RCC 7860 (cell line): Measurements from ENCODE around the gene MAD2L1BP.
"Not testable (repeated sequence)": the region's sequence is repeated elsewhere in the genome, so short reads cannot be mapped to it uniquely, and the experiment has no call there.

Experiments
- DNase-seq: peaks from one replicate; pipeline ENCODE4 v3.0.0-alpha.2; 2015; ENCODE audit warnings: low spot score
- FAIRE-seq: peaks from 2 replicates; lab custom pipeline; 2012; peaks lifted over from hg19 to GRCh38; lab: Jason Lieb, UNC

Gene MAD2L1BP

GRCh38 chr6:43635387-43636307 is at the start of gene MAD2L1BP:
TSS of gene MAD2L1BP (plus strand) at chr6:43635840. CDS start at chr6:43635876, 36 bp downstream.
- FAIRE-seq (no peak), DNase-seq (peak; percentile 42)

- DNase-seq (no peak), FAIRE-seq (no peak)
Measured at GRCh38 chr6:43588194-43588593, 47.4 kb upstream of the MAD2L1BP start.

DNA sequence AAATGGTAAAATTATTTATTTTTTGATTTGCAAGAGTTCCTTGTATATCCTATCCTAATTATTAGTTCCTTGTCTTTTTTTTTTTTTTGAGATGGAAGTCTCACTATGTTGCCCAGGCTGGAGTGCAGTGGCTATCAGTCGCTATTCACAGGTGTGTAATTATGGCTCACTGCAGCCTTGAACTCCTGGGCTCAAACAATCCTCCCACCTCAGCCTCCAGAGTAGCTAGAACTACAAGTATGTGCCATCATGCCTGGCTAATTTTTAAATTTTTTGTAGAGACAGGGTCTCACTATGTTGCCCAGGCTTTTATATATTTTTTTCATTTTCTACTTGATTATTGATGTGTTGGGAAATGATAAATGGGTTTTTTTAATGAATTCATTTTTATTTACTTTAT is 46.1 kb upstream of the MAD2L1BP start:
- FAIRE-seq = not testable (repeated sequence)

DNA sequence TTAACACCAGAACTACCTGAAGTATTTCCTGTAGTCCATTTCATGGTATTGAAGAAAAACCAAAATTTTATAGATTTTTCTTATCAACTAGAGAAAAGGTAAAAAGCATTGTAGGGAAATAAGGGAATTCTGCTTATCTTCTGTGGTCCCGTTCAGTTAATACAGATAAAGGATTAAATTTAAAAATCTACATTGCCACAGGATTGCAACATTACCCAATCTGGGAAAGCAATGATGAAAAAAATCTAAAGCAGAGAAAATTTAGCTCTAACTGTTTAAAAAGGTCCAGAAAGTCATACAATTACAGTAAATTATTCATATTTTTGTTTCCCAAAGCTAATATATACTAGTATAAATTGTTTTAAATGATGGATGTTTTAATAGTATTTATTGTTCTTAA is 41.7 kb upstream of the MAD2L1BP start:
- DNase-seq (no peak), FAIRE-seq (no peak)

More for the DNA sequence above, 46.1 kb upstream of the MAD2L1BP start:
- not testable (repeated sequence) for DNase-seq

- FAIRE-seq (no peak), DNase-seq (no peak)
Measured at GRCh38 chr6:43600595-43600994, 35.0 kb upstream of the MAD2L1BP start.

DNA sequence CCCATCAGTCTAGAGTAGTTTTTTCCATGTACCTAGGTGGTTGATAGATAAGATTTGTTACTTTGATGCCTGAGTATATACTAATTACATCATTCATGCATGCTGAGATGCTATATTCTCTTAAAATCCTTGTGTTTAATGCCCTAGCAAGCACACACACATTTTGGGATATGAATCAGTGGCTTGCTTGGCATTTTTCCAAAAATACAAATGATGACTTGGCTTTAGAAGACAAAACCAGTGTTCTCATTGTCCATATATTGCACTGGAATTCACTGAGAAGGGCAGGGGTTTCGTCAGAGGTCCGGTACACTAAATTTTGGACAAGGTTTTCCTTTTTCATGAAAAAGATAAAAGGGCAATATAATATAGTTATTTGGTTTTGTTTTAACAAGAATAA is 31.5 kb upstream of the MAD2L1BP start:
- no peak for FAIRE-seq

GRCh38 chr6:43606019-43606418 is 29.6 kb upstream of the MAD2L1BP start:
- DNase-seq (no peak), FAIRE-seq (no peak)

More for the DNA sequence above, 31.5 kb upstream of the MAD2L1BP start:
- DNase-seq = peak; percentile 18

GRCh38 chr6:43608310-43608763 is 27.3 kb upstream of the MAD2L1BP start:
- no peak for FAIRE-seq
- DNase-seq = peak; percentile 43

DNA sequence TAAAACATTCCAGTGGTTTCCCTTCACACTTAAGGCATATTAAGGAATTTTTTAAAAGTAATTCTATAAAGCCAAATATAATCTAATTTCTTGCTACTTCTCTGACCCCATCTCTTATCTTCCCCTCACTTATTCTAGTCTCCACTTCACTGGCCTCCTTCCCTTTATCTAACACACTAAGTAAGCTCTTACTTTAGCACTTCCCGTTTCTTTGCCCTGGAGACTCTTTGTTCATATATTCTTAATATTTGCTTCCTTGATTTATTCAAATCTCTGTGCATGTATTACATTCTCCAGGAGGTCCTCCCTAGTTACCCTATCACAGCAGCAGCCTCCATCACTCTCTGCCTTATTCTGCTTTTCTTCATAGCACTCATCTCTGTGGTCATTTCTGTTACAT is 26.8 kb upstream of the MAD2L1BP start:
- FAIRE-seq (no peak), DNase-seq (no peak)

GRCh38 chr6:43609402-43609801 is 26.2 kb upstream of the MAD2L1BP start:
- FAIRE-seq = no peak

GRCh38 chr6:43610431-43610830 is 25.2 kb upstream of the MAD2L1BP start:
- DNase-seq (no peak), FAIRE-seq (no peak)

More at GRCh38 chr6:43609402-43609801, 26.2 kb upstream of the MAD2L1BP start:
- no peak for DNase-seq

- DNase-seq = no peak
- FAIRE-seq = no peak
Measured at GRCh38 chr6:43613721-43614395, 21.8 kb upstream of the MAD2L1BP start.

GRCh38 chr6:43614396-43614730 is 21.3 kb upstream of the MAD2L1BP start:
- FAIRE-seq = no peak
- DNase-seq = no peak

DNA sequence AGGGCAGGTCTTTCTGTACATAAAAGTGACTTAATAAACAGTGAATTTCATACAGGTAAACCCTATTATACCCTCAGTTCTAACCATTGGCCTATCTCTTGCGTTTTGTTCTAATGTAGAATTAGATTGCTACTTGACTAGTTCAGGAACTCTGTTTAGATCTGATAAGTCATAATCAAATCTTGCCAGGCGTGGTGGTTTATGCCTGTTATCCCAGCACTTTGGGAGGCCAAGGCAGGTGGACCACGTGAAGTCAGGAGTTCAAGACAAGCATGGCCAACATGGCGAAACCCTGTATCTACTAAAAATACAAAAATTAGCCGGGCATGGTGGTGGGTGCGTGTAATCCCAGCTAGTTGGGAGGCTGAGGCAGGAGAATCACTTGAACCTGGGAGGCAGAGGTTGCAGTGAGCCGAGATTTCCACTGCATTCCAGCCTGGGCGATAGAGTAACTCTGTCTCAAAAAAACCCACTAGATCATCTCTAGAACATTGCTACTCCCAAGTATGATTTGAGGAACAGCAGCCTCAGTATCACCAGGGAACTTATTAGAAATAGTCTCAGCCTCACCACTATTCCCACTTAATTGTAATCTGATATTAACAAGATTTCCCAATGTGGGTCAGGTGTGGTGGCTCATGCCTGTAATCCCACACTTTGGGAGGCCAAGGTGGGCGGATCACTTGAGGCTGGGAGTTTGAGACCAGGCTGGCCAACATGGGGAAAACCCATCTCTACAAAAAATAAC is 18.7 kb upstream of the MAD2L1BP start:
- no peak for DNase-seq
- FAIRE-seq = no peak

DNA sequence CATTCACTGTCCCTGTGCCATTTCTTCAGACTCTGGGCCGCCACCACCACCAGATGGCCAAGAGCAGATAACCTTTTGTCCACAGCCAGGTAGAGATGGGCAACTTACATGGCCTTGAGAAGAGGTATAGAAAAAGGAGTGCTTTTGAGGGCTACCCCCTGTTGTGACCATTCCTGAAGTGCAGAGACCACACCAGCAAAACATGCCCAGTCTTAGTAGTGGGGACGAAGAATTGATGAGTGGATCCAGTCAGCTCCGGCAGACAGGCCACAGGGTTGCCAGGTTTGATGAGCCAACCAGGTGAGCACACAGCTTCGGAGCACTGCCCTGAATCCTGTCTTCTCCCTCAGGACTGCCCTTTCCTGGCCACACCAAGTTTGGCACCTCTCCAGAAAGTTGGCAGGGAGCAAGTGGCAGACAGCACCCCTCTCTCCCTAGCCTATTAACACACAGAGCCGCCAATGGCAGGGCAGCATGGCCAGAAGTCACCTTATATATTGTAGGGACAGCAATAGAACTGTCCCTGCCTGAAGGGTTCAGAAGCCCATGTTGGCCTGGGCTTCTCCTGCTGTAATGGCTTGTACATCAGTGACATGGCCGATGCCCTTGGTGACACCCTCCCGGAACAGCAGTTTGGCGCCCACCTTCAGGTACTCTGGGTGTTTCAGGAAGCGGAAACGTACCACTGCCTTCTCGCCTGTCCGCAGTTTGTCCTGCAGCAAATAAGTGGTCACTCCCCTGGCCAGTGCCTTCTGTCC is 14.4 kb upstream of the MAD2L1BP start:
- DNase-seq (no peak), FAIRE-seq (no peak)

- no peak for DNase-seq
- FAIRE-seq = no peak
Measured at GRCh38 chr6:43621836-43622180, 13.8 kb upstream of the MAD2L1BP start.

DNA sequence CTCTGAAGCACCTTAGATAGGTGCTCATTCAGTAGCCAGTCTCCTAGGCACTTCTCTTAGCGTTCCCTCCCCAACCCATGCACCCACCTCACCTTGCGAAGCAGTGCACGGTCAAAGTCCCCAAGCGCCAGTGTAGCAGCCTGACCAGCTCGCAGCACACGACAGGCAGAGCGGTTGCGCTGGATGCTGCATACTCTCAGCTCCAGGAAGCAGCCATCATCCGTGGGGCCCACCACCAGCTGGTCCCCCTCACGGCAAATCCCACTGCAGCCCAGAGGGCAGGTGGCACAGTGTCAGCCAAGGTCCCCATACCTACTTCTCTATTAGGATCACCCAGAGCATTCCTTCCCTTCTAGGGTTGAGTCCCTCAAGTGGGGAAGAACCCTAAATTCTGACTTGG is 13.1 kb upstream of the MAD2L1BP start:
- FAIRE-seq = no peak
- no peak for DNase-seq

- DNase-seq (no peak), FAIRE-seq (no peak)
Measured at GRCh38 chr6:43623880-43624785, 11.5 kb upstream of the MAD2L1BP start.

- DNase-seq (no peak), FAIRE-seq (no peak)
Measured at GRCh38 chr6:43624786-43625288, 10.8 kb upstream of the MAD2L1BP start.
